ENCODE results near the gene LRRC26.

LRRC26 gene

GRCh38 chr9:137140151-137141012 is 29.5 kb downstream of the LRRC26 start:
- H3K27ac ChIP-seq (ENCODE audit: low read length): no peak overlapping the region
- DNase-seq: peak; percentile 76
- no peak overlapping the region for H2AFZ ChIP-seq (ENCODE audit: low read depth, low read length)
- ATAC-seq (ENCODE audit: insufficient read depth, low read depth): peak; percentile 81
- H3K27me3 ChIP-seq (ENCODE audit: insufficient read depth, low read length, poor library complexity): no peaks in the 10 kb centered on the region
- H4K20me1 ChIP-seq (ENCODE audit: insufficient read depth, low read length): peaks cover 23% of the 10 kb centered on the region
- H3K4me1 ChIP-seq (ENCODE audit: insufficient read depth, low read length): peaks cover 18% of the 10 kb centered on the region
- no peak overlapping the region for H3K4me2 ChIP-seq (ENCODE audit: insufficient read depth, low read length)
- no peak overlapping the region for H3K9ac ChIP-seq (ENCODE audit: low read depth, low read length)
- TF ChIP-seq EZH2 (IDR thresholded peaks at IDR 0.05; ENCODE audit: borderline replicate concordance, low read depth, low read length, severe bottlenecking): no peak
- TF ChIP-seq, protein P1, sequence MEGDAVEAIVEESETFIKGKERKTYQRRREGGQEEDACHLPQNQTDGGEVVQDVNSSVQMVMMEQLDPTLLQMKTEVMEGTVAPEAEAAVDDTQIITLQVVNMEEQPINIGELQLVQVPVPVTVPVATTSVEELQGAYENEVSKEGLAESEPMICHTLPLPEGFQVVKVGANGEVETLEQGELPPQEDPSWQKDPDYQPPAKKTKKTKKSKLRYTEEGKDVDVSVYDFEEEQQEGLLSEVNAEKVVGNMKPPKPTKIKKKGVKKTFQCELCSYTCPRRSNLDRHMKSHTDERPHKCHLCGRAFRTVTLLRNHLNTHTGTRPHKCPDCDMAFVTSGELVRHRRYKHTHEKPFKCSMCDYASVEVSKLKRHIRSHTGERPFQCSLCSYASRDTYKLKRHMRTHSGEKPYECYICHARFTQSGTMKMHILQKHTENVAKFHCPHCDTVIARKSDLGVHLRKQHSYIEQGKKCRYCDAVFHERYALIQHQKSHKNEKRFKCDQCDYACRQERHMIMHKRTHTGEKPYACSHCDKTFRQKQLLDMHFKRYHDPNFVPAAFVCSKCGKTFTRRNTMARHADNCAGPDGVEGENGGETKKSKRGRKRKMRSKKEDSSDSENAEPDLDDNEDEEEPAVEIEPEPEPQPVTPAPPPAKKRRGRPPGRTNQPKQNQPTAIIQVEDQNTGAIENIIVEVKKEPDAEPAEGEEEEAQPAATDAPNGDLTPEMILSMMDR (IDR thresholded peaks at IDR 0.05; ENCODE audit: borderline replicate concordance, extremely low read depth, low read length, poor library complexity, severe bottlenecking): no peak
- H3K9me3 ChIP-seq (ENCODE audit: insufficient read depth, low read length, severe bottlenecking): no peaks in the 10 kb centered on the region
- H3K36me3 ChIP-seq (ENCODE audit: insufficient read depth, low read length): no peaks in the 10 kb centered on the region
- no peak overlapping the region for H3K4me3 ChIP-seq (ENCODE audit: low read depth in 1 of 2, low read length in 2 of 2)
- H3K79me2 ChIP-seq (ENCODE audit: insufficient read depth, low read length): no peaks in the 10 kb centered on the region

DNA sequence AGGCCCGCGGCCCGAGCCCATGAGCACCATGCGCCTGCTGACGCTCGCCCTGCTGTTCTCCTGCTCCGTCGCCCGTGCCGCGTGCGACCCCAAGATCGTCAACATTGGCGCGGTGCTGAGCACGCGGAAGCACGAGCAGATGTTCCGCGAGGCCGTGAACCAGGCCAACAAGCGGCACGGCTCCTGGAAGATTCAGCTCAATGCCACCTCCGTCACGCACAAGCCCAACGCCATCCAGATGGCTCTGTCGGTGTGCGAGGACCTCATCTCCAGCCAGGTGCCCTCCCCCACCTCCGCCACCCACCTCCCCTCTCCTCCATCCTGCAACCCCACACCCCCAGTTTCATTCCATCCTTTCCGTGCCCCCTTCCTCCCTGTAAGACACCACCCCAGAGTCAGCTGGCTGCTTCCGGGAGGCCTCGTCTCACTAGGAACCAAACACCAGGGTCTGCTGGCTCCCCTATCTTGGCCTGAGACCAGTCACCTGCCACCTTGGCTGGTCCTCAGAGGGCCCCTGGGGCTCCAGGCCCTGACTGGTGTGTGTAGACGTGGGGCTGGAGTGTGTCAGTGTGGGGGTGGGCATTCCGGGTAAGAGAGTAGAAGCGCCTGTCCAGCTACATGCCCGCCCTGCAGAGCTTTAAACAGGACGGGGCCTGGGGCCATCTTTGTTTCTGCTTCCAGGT is 30.2 kb downstream of the LRRC26 start:
- no peak for DNase-seq
- H3K36me3 ChIP-seq (ENCODE audit: insufficient read depth, low read length): no peaks in the 10 kb centered on the region
- H3K27me3 ChIP-seq (ENCODE audit: insufficient read depth, low read length, poor library complexity): no peaks in the 10 kb centered on the region
- H3K9ac ChIP-seq (ENCODE audit: low read depth, low read length): no peak overlapping the region
- no peak overlapping the region for H3K4me3 ChIP-seq (ENCODE audit: low read depth in 1 of 2, low read length in 2 of 2)
- TF ChIP-seq EZH2 (IDR thresholded peaks at IDR 0.05; ENCODE audit: borderline replicate concordance, low read depth, low read length, severe bottlenecking): no peak
- TF ChIP-seq, protein P1 (IDR thresholded peaks at IDR 0.05; ENCODE audit: borderline replicate concordance, extremely low read depth, low read length, poor library complexity, severe bottlenecking): no peak
- no peak for ATAC-seq (ENCODE audit: insufficient read depth, low read depth)
- no peak overlapping the region for H3K4me2 ChIP-seq (ENCODE audit: insufficient read depth, low read length)
- peaks cover 23% of the 10 kb centered on the region for H4K20me1 ChIP-seq (ENCODE audit: insufficient read depth, low read length)
- peaks cover 18% of the 10 kb centered on the region for H3K4me1 ChIP-seq (ENCODE audit: insufficient read depth, low read length)
- H3K79me2 ChIP-seq (ENCODE audit: insufficient read depth, low read length): no peaks in the 10 kb centered on the region
- H3K9me3 ChIP-seq (ENCODE audit: insufficient read depth, low read length, severe bottlenecking): no peaks in the 10 kb centered on the region
- H2AFZ ChIP-seq (ENCODE audit: low read depth, low read length): no peak overlapping the region
- H3K27ac ChIP-seq (ENCODE audit: low read length): no peak overlapping the region

GRCh38 chr9:137138722-137139467 is 31.0 kb downstream of the LRRC26 start, which contains the start of gene GRIN1:
GRIN1 (plus strand) TSS chr9:137139154; CDS start chr9:137139487, 333 bp downstream.
- no peaks in the 10 kb centered on the region for H3K79me2 ChIP-seq (ENCODE audit: insufficient read depth, low read length)
- peaks cover 23% of the 10 kb centered on the region for H4K20me1 ChIP-seq (ENCODE audit: insufficient read depth, low read length)
- no peaks in the 10 kb centered on the region for H3K27me3 ChIP-seq (ENCODE audit: insufficient read depth, low read length, poor library complexity)
- no peaks in the 10 kb centered on the region for H3K36me3 ChIP-seq (ENCODE audit: insufficient read depth, low read length)
- H3K4me2 ChIP-seq (ENCODE audit: insufficient read depth, low read length): no peak within 1 kb of the TSS
- H3K4me1 ChIP-seq (ENCODE audit: insufficient read depth, low read length): peaks cover 18% of the 10 kb centered on the region
- H3K9ac ChIP-seq (ENCODE audit: low read depth, low read length): no peak within 1 kb of the TSS
- no peak within 1 kb of the TSS for H3K27ac ChIP-seq (ENCODE audit: low read length)
- no peak within 1 kb of the TSS for H3K4me3 ChIP-seq (ENCODE audit: low read depth in 1 of 2, low read length in 2 of 2)
- TF ChIP-seq EZH2 (IDR thresholded peaks at IDR 0.05; ENCODE audit: borderline replicate concordance, low read depth, low read length, severe bottlenecking): no peak
- TF ChIP-seq, protein P1 (IDR thresholded peaks at IDR 0.05; ENCODE audit: borderline replicate concordance, extremely low read depth, low read length, poor library complexity, severe bottlenecking): no peak
- DNase-seq (peak; percentile 49), ATAC-seq (ENCODE audit: insufficient read depth, low read depth) (peak; percentile 69)
- H3K9me3 ChIP-seq (ENCODE audit: insufficient read depth, low read length, severe bottlenecking): no peaks in the 10 kb centered on the region
- H2AFZ ChIP-seq (ENCODE audit: low read depth, low read length): no peak within 1 kb of the TSS
